K562 (cell line): ENCODE results near the gene IKZF3. TPM values are rescaled to one million over a fixed set of nuclear protein-coding genes. Genes with fewer than 3 reads are reported as not detected.

Experiments
- CBX3 ChIP-seq, 2 experiments: IDR thresholded peaks; 1 replicate in 1 of 2; 2 replicates in 1 of 2; pipeline ENCODE4 v1.6.1; 2012; ENCODE audit warnings: inconsistent platforms in 2 of 2, low read length in 2 of 2, borderline replicate concordance in 1 of 2, control low read depth in 1 of 2
- CGGBP1 ChIP-seq: fragments of 250-450 bp; sonication (Bioruptor Pico); IDR thresholded peaks from 2 replicates; pipeline ENCODE4 v1.9.0; 2021; ENCODE audit warnings: mild to moderate bottlenecking
- CXXC5 ChIP-seq: fragments of 250-450 bp; sonication (Bioruptor Pico); IDR thresholded peaks from 2 replicates; pipeline ENCODE4 v1.8.0; 2022; ENCODE audit warnings: inconsistent platforms, mild to moderate bottlenecking, moderate library complexity
- EGR1 ChIP-seq: fragments of 450-650 bp; conservative IDR thresholded peaks from 2 replicates; pipeline ENCODE4 v1.6.1; 2017; ENCODE audit warnings: mild to moderate bottlenecking
- HDAC8 ChIP-seq: fragments of 450-650 bp; IDR thresholded peaks from 2 replicates; pipeline ENCODE4 v1.6.1; 2016; ENCODE audit warnings: mild to moderate bottlenecking, missing genetic modification characterization, moderate library complexity, missing compliant biosample characterization
- MAFG ChIP-seq: fragments of 450-650 bp; conservative IDR thresholded peaks from 2 replicates; pipeline ENCODE4 v1.6.1; 2016; ENCODE audit warnings: missing genetic modification characterization, missing compliant biosample characterization
- MCM7 ChIP-seq, 2 experiments: fragments of 450-650 bp; IDR thresholded peaks; 2 replicates each; pipeline ENCODE4 v1.6.1; 2016 to 2018
- NCOA4 ChIP-seq: fragments of 450-650 bp; IDR thresholded peaks from 2 replicates; pipeline ENCODE4 v1.6.1; 2018; ENCODE audit warnings: mild to moderate bottlenecking; ENCODE audit not compliant: partially characterized antibody
- PCBP1 ChIP-seq: fragments of 200-400 bp; formaldehyde crosslinking; IDR thresholded peaks from 2 replicates; pipeline ENCODE4 v1.6.1; 2018; ENCODE audit warnings: mild to moderate bottlenecking, low read depth, low read length; ENCODE audit not compliant: poor library complexity, severe bottlenecking
- RFX5 ChIP-seq: IDR thresholded peaks from 2 replicates; pipeline ENCODE4 v1.6.1; 2011; ENCODE audit warnings: low read depth, mild to moderate bottlenecking, improper control_type of control experiment, low read length
- RFX7 ChIP-seq: fragments of 250-450 bp; sonication (Bioruptor Pico); IDR thresholded peaks from 2 replicates; pipeline ENCODE4 v1.5.1; 2021; ENCODE audit warnings: mild to moderate bottlenecking
- USF1 ChIP-seq: sonication (generic); formaldehyde crosslinking; IDR thresholded peaks from 2 replicates; pipeline ENCODE4 v1.9.0; 2022; ENCODE audit warnings: mild to moderate bottlenecking, missing genetic modification reagents
- ZBTB1 ChIP-seq: sonication (generic); formaldehyde crosslinking; IDR thresholded peaks from 2 replicates; pipeline ENCODE4 v1.8.1; 2023; ENCODE audit warnings: missing genetic modification reagents, low read depth, mild to moderate bottlenecking, borderline replicate concordance
- ZBTB12 ChIP-seq: fragments of 250-450 bp; sonication (Bioruptor Pico); IDR thresholded peaks from 2 replicates; pipeline ENCODE4 v1.4.0; 2020
- ZNF311 ChIP-seq: fragments of 250-450 bp; sonication (Bioruptor Pico); IDR thresholded peaks from 2 replicates; pipeline ENCODE4 v1.4.0; 2020; ENCODE audit warnings: mild to moderate bottlenecking, moderate library complexity
- ZNF354B ChIP-seq: fragments of 250-450 bp; sonication (Bioruptor Pico); IDR thresholded peaks from 2 replicates; pipeline ENCODE4 v1.4.0; 2020
- ZNF445 ChIP-seq: fragments of 250-450 bp; sonication (Bioruptor Pico); IDR thresholded peaks from 2 replicates; pipeline ENCODE4 v1.4.0; 2020; ENCODE audit warnings: low read depth, mild to moderate bottlenecking, moderate library complexity
- ZNF57 ChIP-seq: fragments of 450-650 bp; formaldehyde crosslinking; IDR thresholded peaks from 2 replicates; pipeline ENCODE4 v1.4.0; 2020; ENCODE audit warnings: mild to moderate bottlenecking, moderate library complexity
- ZNF589 ChIP-seq: fragments of 200-800 bp; sonication (Bioruptor generic); IDR thresholded peaks from 2 replicates; pipeline ENCODE4 v1.6.1; 2016; ENCODE audit warnings: low read depth, missing genetic modification characterization, missing compliant biosample characterization
- ZNF639 ChIP-seq, 2 experiments: fragments of 200-800 bp in 1 of 2; sonication (Bioruptor generic) in 1 of 2; sonication (generic) in 1 of 2; formaldehyde crosslinking in 1 of 2; IDR thresholded peaks in 1 of 2; conservative IDR thresholded peaks in 1 of 2; 2 replicates each; pipeline versions ENCODE4 v1.5.0 to v1.6.1; 2016 to 2020; ENCODE audit warnings: missing compliant biosample characterization in 1 of 2, missing genetic modification characterization in 1 of 2, missing genetic modification reagents in 1 of 2
- ZNF79 ChIP-seq: fragments of 250-450 bp; sonication (Bioruptor Pico); IDR thresholded peaks from 2 replicates; pipeline ENCODE4 v1.4.0; 2020; ENCODE audit warnings: low read depth, mild to moderate bottlenecking, moderate library complexity
- polyA plus RNA-seq, 8 experiments: library from polyadenylated mRNA; depleted of rRNA in 4 of 8; stranded (reverse) in 5 of 8; unstranded in 3 of 8; fragments of >200 nt; fragmentation: Nextera tagmentation in 2 of 8; fragmentation: Illumina TruSeq in 1 of 8; extraction: Ambion mirVana in 2 of 8; extraction: Trizol in 1 of 8; gene quantifications; 2 replicates each; pipeline versions ENCODE4 v1.2.1 to v1.2.3, GENCODE V29; 2011 to 2014; ENCODE audit warnings: inconsistent platforms in 1 of 8, missing spikeins in 1 of 8
- total RNA-seq, 7 experiments: library from RNA; depleted of rRNA in 6 of 7; stranded (reverse); fragments of >200 nt in 6 of 7; fragmentation: Illumina TruSeq in 2 of 7; extraction: Trizol in 2 of 7; gene quantifications; 2 replicates each; pipeline versions ENCODE4 v1.2.1 to v1.2.3, GENCODE V29; 2011 to 2021; ENCODE audit warnings: low replicate concordance in 1 of 7
- TF ChIP-seq, protein P1 (sequence below), 2 experiments: fragments of 450-650 bp in 1 of 2; sonication (generic) in 1 of 2; formaldehyde crosslinking; conservative IDR thresholded peaks; 2 replicates each; pipeline versions ENCODE4 v1.4.0 to v1.8.1; 2020 to 2022; ENCODE audit warnings: mild to moderate bottlenecking in 1 of 2, missing genetic modification reagents in 1 of 2
- TF ChIP-seq, protein P2 (sequence below): sonication (generic); formaldehyde crosslinking; IDR thresholded peaks from 2 replicates; pipeline ENCODE4 v1.8.1; 2022; ENCODE audit warnings: missing genetic modification reagents

IKZF3 gene
- total and polyA plus RNA-seq, 9 of the 15 experiments (the other 6 are each of a cell fraction or from before 2014, with no cell fraction given): 0.06 to 1.6 (median 0.62) TPM

- no peak for TF ChIP-seq CGGBP1 (CRISPR knock-in tag)
- no peak for TF ChIP-seq ZNF57 (CRISPR knock-in tag)
- TF ChIP-seq ZBTB12 (CRISPR knock-in tag): no peak
- no peak for TF ChIP-seq ZNF311 (CRISPR knock-in tag)
- no peak for TF ChIP-seq PCBP1
- TF ChIP-seq MAFG: no peak
- TF ChIP-seq, protein P1, sequence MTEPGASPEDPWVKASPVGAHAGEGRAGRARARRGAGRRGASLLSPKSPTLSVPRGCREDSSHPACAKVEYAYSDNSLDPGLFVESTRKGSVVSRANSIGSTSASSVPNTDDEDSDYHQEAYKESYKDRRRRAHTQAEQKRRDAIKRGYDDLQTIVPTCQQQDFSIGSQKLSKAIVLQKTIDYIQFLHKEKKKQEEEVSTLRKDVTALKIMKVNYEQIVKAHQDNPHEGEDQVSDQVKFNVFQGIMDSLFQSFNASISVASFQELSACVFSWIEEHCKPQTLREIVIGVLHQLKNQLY (CRISPR knock-in tag; conservative IDR thresholded peaks at IDR 0.05): no peak
- TF ChIP-seq ZNF589 (CRISPR knock-in tag): no peak
- 0 out of 2 replicates have a peak, but pooled peaks have one; percentile 49 for TF ChIP-seq HDAC8 (tag)
- peak in 1 of 2 experiments; percentile 45; a peak in 1 of 4 replicates for TF ChIP-seq ZNF639 (CRISPR knock-in tag; conservative IDR thresholded peaks at IDR 0.05 in 1 of 2, IDR thresholded peaks at IDR 0.05 in 1 of 2)
- TF ChIP-seq, protein P2, sequence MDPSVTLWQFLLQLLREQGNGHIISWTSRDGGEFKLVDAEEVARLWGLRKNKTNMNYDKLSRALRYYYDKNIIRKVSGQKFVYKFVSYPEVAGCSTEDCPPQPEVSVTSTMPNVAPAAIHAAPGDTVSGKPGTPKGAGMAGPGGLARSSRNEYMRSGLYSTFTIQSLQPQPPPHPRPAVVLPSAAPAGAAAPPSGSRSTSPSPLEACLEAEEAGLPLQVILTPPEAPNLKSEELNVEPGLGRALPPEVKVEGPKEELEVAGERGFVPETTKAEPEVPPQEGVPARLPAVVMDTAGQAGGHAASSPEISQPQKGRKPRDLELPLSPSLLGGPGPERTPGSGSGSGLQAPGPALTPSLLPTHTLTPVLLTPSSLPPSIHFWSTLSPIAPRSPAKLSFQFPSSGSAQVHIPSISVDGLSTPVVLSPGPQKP (CRISPR knock-in tag): no peak
- TF ChIP-seq CXXC5 (CRISPR knock-in tag): peak; percentile 96
- no peak for TF ChIP-seq CBX3 (IDR thresholded peaks at IDR 0.05; ENCODE audit: borderline replicate concordance in 1 of 2, low read length in 2 of 2)
- no peak for TF ChIP-seq RFX7 (CRISPR knock-in tag)
- no peak for TF ChIP-seq RFX5
- TF ChIP-seq ZBTB1: no peak
- TF ChIP-seq MCM7 (IDR thresholded peaks at IDR 0.05): no peak
- TF ChIP-seq EGR1: no peak
- TF ChIP-seq NCOA4: no peak
- no peak for TF ChIP-seq ZNF79 (CRISPR knock-in tag)
- TF ChIP-seq ZNF445 (CRISPR knock-in tag): no peak
- TF ChIP-seq USF1: no peak
- TF ChIP-seq ZNF354B (CRISPR knock-in tag): no peak
Measured at GRCh38 chr17:39863918-39864746, at the start of gene IKZF3 (continued).
